ENCODE data around the gene EHBP1.

DNA sequence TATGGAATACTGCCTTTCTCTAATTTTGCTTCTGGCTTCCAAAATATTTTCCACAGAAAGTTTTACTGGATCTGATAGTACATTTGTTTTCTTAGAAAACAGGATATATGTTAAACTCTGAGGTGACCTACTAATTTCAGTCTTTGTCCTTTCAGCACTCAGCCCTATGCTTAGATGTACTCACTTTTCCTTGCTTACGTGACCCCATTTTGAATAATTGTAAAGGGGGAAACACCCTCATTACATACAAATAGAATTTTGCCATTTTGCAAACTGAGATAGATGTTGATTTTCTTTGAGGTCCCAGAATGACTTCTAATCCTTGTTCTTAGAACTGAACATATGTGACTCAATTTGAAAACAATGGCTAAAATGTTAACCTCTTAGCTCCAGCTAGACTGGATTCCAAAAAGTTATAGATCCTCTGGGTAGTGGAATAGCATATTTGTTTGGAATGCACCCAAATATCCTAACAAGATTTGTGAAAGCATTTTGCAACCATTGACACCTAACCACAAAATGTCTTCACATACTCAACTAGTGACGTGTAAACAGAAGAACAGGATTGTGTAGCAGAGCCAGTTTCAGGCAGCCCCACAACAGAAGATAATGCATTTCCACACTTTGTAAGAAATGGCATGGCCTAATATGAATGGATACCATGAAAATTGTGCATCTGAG is 44.8 kb upstream of the EHBP1 start:
- TF ChIP-seq POLR2AphosphoS5 (IDR thresholded peaks at IDR 0.05; ENCODE audit: low read depth) (no peak), CTCF (conservative IDR thresholded peaks at IDR 0.05; ENCODE audit: low read depth in 2 of 2) (no peak), EZH2phosphoT487 (IDR thresholded peaks at IDR 0.05; ENCODE audit: unreplicated experiment) (no peak), ZNF331 (CRISPR knock-in tag; IDR thresholded peaks at IDR 0.05; ENCODE audit: low read depth) (no peak)

Data from GM23338 (cell line).